ENCODE measurements around the gene TTC19.

DNA sequence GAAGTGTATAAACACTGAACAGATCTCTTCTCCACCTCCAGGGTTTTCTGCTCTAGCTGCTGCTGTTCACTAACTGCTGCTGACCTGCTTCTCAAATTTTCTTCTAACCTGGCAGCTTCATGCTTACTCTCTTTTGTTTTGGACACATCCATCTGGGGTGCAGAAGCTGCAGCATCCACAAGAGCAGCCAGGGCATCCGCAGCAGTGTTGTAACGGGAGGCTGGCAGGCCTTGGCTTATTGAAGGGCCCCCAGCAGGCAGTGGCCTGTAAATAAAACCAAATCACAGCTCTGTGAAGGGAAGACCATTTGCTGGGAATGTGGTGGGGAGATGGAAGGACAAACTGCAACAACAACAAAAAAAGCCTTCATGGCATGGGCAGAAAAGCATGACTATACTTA lies 62.0 kb downstream of the TTC19 start:
- TF ChIP-seq, protein P1, sequence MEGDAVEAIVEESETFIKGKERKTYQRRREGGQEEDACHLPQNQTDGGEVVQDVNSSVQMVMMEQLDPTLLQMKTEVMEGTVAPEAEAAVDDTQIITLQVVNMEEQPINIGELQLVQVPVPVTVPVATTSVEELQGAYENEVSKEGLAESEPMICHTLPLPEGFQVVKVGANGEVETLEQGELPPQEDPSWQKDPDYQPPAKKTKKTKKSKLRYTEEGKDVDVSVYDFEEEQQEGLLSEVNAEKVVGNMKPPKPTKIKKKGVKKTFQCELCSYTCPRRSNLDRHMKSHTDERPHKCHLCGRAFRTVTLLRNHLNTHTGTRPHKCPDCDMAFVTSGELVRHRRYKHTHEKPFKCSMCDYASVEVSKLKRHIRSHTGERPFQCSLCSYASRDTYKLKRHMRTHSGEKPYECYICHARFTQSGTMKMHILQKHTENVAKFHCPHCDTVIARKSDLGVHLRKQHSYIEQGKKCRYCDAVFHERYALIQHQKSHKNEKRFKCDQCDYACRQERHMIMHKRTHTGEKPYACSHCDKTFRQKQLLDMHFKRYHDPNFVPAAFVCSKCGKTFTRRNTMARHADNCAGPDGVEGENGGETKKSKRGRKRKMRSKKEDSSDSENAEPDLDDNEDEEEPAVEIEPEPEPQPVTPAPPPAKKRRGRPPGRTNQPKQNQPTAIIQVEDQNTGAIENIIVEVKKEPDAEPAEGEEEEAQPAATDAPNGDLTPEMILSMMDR (IDR thresholded peaks at IDR 0.05): no peak
- TF ChIP-seq POLR2A (IDR thresholded peaks at IDR 0.05) (no peak), EP300 (IDR thresholded peaks at IDR 0.05) (no peak)

All from upper lobe of left lung (tissue), 4 donors.